Fibroblast of lung (primary cell): ENCODE measurements around the gene HMX1.

Experiments used
- EZH2 ChIP-seq: IDR thresholded peaks from 2 replicates; pipeline ENCODE4 v1.5.1; 2012; ENCODE audit warnings: low read length, control low read depth, mild to moderate bottlenecking; ENCODE audit errors: missing control alignments
- TF ChIP-seq, protein P1 (sequence below), 2 donors: IDR thresholded peaks in 1 of 2; conservative IDR thresholded peaks in 1 of 2; 1 replicate in 1 of 2; 2 replicates in 1 of 2; pipeline ENCODE4 v1.5.1; 2011 to 2012; ENCODE audit warnings: low read length in 2 of 2, control low read depth in 1 of 2, inconsistent platforms in 1 of 2, low read depth in 1 of 2, mild to moderate bottlenecking in 1 of 2

DNA sequence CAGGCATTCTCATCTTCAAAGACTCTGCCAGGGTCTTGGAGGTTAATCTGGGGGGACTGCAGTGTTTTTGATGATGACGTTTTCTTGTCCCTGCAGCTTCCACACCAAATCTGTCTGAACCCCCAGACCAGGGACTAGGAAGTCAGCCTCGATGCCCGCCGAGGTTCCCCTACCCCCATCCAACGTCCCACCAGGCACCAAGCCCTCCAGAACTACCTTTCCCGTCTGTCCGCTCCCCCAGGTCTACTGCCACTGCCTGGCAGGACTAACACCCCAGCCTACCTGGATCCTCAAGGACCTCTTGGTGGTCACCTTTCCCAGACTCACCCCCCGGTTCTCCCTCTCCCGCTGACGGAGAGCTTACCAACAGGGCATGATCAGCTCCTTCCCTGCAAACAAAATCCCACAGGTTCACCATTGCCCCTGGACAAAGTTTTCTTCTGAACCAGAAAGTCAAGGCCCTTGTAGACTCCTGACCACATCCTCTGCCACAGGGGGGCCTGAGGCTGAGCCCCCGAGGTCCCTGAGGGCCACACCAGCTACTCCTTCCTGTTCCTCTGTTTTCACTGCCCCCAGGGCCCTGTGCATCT, 40.9 kb downstream of the HMX1 start:
- TF ChIP-seq, protein P1, sequence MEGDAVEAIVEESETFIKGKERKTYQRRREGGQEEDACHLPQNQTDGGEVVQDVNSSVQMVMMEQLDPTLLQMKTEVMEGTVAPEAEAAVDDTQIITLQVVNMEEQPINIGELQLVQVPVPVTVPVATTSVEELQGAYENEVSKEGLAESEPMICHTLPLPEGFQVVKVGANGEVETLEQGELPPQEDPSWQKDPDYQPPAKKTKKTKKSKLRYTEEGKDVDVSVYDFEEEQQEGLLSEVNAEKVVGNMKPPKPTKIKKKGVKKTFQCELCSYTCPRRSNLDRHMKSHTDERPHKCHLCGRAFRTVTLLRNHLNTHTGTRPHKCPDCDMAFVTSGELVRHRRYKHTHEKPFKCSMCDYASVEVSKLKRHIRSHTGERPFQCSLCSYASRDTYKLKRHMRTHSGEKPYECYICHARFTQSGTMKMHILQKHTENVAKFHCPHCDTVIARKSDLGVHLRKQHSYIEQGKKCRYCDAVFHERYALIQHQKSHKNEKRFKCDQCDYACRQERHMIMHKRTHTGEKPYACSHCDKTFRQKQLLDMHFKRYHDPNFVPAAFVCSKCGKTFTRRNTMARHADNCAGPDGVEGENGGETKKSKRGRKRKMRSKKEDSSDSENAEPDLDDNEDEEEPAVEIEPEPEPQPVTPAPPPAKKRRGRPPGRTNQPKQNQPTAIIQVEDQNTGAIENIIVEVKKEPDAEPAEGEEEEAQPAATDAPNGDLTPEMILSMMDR (conservative IDR thresholded peaks at IDR 0.05 in 1 of 2, IDR thresholded peaks at IDR 0.05 in 1 of 2; ENCODE audit: low read depth in 1 of 2, low read length in 2 of 2), result no peak
- TF ChIP-seq EZH2, result no peak
